ENCODE data around the gene GBGT1. TPM values are rescaled to one million over a fixed set of nuclear protein-coding genes. Genes with fewer than 3 reads are reported as not detected.
A peak's percentile ranks its signal among the peaks of the same experiment; 100 is the strongest.

GBGT1 gene
- total RNA-seq, 1 donor from 2014 or later, result 32.8 TPM

- Mint-ChIP-seq H3K4me1 (peaks cover 9% of the 10 kb centered on the region), H3K4me3 (no peak overlapping the region), H3K27ac (peak overlapping the region; percentile 90), H3K9me3 (no peaks in the 10 kb centered on the region), H3K36me3 (peaks cover 2% of the 10 kb centered on the region), H3K27me3 (ENCODE audit: low read depth) (no peaks in the 10 kb centered on the region)
- TF ChIP-seq, protein P1, sequence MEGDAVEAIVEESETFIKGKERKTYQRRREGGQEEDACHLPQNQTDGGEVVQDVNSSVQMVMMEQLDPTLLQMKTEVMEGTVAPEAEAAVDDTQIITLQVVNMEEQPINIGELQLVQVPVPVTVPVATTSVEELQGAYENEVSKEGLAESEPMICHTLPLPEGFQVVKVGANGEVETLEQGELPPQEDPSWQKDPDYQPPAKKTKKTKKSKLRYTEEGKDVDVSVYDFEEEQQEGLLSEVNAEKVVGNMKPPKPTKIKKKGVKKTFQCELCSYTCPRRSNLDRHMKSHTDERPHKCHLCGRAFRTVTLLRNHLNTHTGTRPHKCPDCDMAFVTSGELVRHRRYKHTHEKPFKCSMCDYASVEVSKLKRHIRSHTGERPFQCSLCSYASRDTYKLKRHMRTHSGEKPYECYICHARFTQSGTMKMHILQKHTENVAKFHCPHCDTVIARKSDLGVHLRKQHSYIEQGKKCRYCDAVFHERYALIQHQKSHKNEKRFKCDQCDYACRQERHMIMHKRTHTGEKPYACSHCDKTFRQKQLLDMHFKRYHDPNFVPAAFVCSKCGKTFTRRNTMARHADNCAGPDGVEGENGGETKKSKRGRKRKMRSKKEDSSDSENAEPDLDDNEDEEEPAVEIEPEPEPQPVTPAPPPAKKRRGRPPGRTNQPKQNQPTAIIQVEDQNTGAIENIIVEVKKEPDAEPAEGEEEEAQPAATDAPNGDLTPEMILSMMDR (IDR thresholded peaks at IDR 0.05; ENCODE audit: unreplicated experiment), result no peak
- no peak for DNase-seq (ENCODE audit: low spot score in 2 of 2, unreplicated experiment in 2 of 2)
Measured at GRCh38 chr9:133133681-133134387, 29.9 kb downstream of the GBGT1 start.

GRCh38 chr9:133132174-133132573, 31.5 kb downstream of the GBGT1 start:
- Mint-ChIP-seq H3K27ac (no peak overlapping the region), H3K4me1 (peaks cover 9% of the 10 kb centered on the region), H3K27me3 (ENCODE audit: low read depth) (no peaks in the 10 kb centered on the region), H3K4me3 (no peak overlapping the region), H3K9me3 (no peaks in the 10 kb centered on the region), H3K36me3 (peaks cover 2% of the 10 kb centered on the region)
- no peak for DNase-seq (ENCODE audit: low spot score in 2 of 2, unreplicated experiment in 2 of 2)
- TF ChIP-seq, protein P1 (IDR thresholded peaks at IDR 0.05; ENCODE audit: unreplicated experiment), result no peak

DNA sequence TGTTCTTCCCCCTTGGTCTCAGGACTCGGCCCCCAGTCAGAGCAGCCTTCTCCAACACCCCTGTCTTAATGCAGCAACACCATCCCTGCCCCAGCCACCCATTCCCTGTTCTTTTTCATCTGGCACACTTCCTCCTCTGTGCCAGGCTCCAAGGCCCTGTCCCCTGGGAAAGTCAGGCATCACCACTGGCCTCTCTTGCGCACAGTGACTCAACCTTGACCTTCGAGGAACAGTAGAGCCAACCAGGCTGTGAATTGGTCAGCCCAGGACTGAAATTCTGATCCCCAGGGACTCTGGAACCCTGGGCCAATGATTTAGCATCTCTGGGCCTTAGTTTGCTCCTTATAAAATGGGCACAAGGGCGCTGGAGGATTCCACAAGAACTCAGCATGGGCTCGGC, 32.2 kb downstream of the GBGT1 start:
- DNase-seq (ENCODE audit: low spot score in 2 of 2, unreplicated experiment in 2 of 2), result no peak
- Mint-ChIP-seq H3K27me3 (ENCODE audit: low read depth) (no peaks in the 10 kb centered on the region), H3K4me1 (peaks cover 9% of the 10 kb centered on the region), H3K4me3 (no peak overlapping the region), H3K27ac (no peak overlapping the region), H3K36me3 (peaks cover 1% of the 10 kb centered on the region), H3K9me3 (no peaks in the 10 kb centered on the region)
- TF ChIP-seq, protein P1 (IDR thresholded peaks at IDR 0.05; ENCODE audit: unreplicated experiment), result no peak

DNA sequence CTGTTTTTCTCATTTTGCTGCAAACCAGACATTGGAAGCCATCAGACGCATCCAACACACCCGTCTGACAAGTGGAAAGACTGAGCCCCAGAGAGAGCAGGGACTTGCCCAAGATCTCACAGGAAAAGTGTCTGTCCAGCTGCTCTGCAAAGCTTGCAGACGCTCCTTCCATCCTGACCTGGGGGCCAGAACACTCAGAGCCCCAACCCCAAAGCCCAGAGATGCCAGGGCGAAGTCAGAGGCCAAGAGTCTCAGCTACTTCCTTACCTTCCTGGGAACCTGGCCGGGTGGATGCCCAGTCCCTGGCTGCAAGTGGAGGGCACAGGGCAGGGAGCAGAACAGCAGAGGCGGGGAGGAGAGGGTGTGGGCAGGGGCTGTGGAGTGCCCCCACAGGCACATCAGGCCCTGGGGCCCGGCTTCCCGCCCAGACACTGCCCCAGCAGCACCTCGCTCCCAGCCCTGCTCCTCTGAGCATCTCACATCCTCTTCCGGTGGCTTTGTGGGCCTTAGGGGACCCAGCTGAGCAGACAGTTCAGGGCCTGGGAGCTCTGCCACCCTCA, 32.9 kb downstream of the GBGT1 start:
- H3K4me1 Mint-ChIP-seq, result peaks cover 9% of the 10 kb centered on the region
- H3K27me3 Mint-ChIP-seq (ENCODE audit: low read depth), result no peaks in the 10 kb centered on the region
- no peak overlapping the region for H3K27ac Mint-ChIP-seq
- TF ChIP-seq, protein P1 (IDR thresholded peaks at IDR 0.05; ENCODE audit: unreplicated experiment), result no peak
- peaks cover 1% of the 10 kb centered on the region for H3K36me3 Mint-ChIP-seq
- no peak for DNase-seq (ENCODE audit: low spot score in 2 of 2, unreplicated experiment in 2 of 2)
- H3K4me3 Mint-ChIP-seq, result no peak overlapping the region
- H3K9me3 Mint-ChIP-seq, result no peaks in the 10 kb centered on the region

- TF ChIP-seq, protein P1 (IDR thresholded peaks at IDR 0.05; ENCODE audit: unreplicated experiment), result no peak
- H3K4me3 Mint-ChIP-seq, result no peak overlapping the region
- H3K27me3 Mint-ChIP-seq (ENCODE audit: low read depth), result no peaks in the 10 kb centered on the region
- peaks cover 7% of the 10 kb centered on the region for H3K4me1 Mint-ChIP-seq
- no peak for DNase-seq (ENCODE audit: low spot score in 2 of 2, unreplicated experiment in 2 of 2)
- no peak overlapping the region for H3K27ac Mint-ChIP-seq
- peaks cover 1% of the 10 kb centered on the region for H3K36me3 Mint-ChIP-seq
- H3K9me3 Mint-ChIP-seq, result no peaks in the 10 kb centered on the region
Measured at GRCh38 chr9:133129001-133129795, 34.5 kb downstream of the GBGT1 start.

Measured in mesothelial cell of epicardium (in vitro differentiated cells).